HG03108 (cell line): ENCODE results near the gene PIGK.
"Not testable (repeated sequence)": the region's sequence is repeated elsewhere in the genome, so short reads cannot be mapped to it uniquely, and the experiment has no call there.

Experiments used
- ATAC-seq: cut with Tn5 transposase; IDR thresholded peaks from one replicate; pipeline ENCODE4 v1.9.1; 2021; ENCODE audit warnings: moderate library complexity; ENCODE audit not compliant: unreplicated experiment

Gene PIGK

GRCh38 chr1:77197351-77197750, 21.9 kb downstream of the PIGK start:
- no peak for ATAC-seq

- ATAC-seq: no peak
These were observed 25.3 kb downstream of the PIGK start for GRCh38 chr1:77193951-77194350.

GRCh38 chr1:77188770-77189169, 30.5 kb downstream of the PIGK start:
- ATAC-seq: no peak

- not testable (repeated sequence) for ATAC-seq
These were observed 32.3 kb downstream of the PIGK start for GRCh38 chr1:77186907-77187306.

- no peak for ATAC-seq
These were observed 37.1 kb downstream of the PIGK start for GRCh38 chr1:77182083-77182482.

- ATAC-seq: no peak
These were observed 39.6 kb downstream of the PIGK start for GRCh38 chr1:77179632-77180031.

GRCh38 chr1:77175230-77175844, 43.9 kb downstream of the PIGK start:
- ATAC-seq: no peak

GRCh38 chr1:77170687-77171086, 48.5 kb downstream of the PIGK start:
- no peak for ATAC-seq

- no peak for ATAC-seq
These were observed 50.9 kb downstream of the PIGK start for GRCh38 chr1:77168358-77168757.

- no peak for ATAC-seq
These were observed 54.7 kb downstream of the PIGK start for GRCh38 chr1:77164434-77164944.

GRCh38 chr1:77159706-77160105, 59.5 kb downstream of the PIGK start:
- not testable (repeated sequence) for ATAC-seq

- no peak for ATAC-seq
These were observed 63.0 kb downstream of the PIGK start for GRCh38 chr1:77156214-77156613.

GRCh38 chr1:77146270-77146669, 73.0 kb downstream of the PIGK start:
- no peak for ATAC-seq

GRCh38 chr1:77143529-77144121, 75.6 kb downstream of the PIGK start:
- ATAC-seq: no peak

- no peak for ATAC-seq
These were observed 79.8 kb downstream of the PIGK start for GRCh38 chr1:77139389-77139788.

- ATAC-seq: no peak
These were observed 84.9 kb downstream of the PIGK start for GRCh38 chr1:77134359-77134758.

- no peak for ATAC-seq
These were observed 85.4 kb downstream of the PIGK start for GRCh38 chr1:77133731-77134358.

- peak; percentile 76 for ATAC-seq
These were observed 92.9 kb downstream of the PIGK start for GRCh38 chr1:77126307-77126706.

GRCh38 chr1:77121503-77121902, 97.7 kb downstream of the PIGK start:
- no peak for ATAC-seq

GRCh38 chr1:77120950-77121349, 98.3 kb downstream of the PIGK start:
- no peak for ATAC-seq

- no peak for ATAC-seq
These were observed 100.5 kb downstream of the PIGK start for GRCh38 chr1:77118712-77119111.

GRCh38 chr1:77104672-77105071, 114.6 kb downstream of the PIGK start:
- ATAC-seq: no peak
